Activated B cell treated with CpG ODN at 0.5 μM for 24 hours (primary cell): ENCODE measurements around the gene EPB41L1. TPM values are rescaled to one million over a fixed set of nuclear protein-coding genes. Genes with fewer than 3 reads are reported as not detected.

Source experiments
- ATAC-seq: fragments of 200-7000 bp; cut with Tn5 transposase; one replicate; pipeline ENCODE4 v1.10.0; 2021; ENCODE audit warnings: low read depth, mild to moderate bottlenecking, moderate library complexity
- CTCF ChIA-PET: fragments of 350-600 bp; sonication (Branson Sonifier 250); formaldehyde crosslinking; loops from one replicate; lab custom pipeline; 2021; ENCODE audit warnings: antibody characterized with exemption; lab: Charles Lee
- POLR2A ChIA-PET: fragments of 350-600 bp; sonication (Branson Sonifier 250); formaldehyde crosslinking; loops from one replicate; lab custom pipeline; 2021; ENCODE audit warnings: antibody characterized with exemption; lab: Charles Lee
- DNase-seq: peaks from one replicate; pipeline ENCODE4 v3.0.0; 2022
- H3K27ac Mint-ChIP-seq: one replicate; pipeline ENCODE4 v1.8.0; 2020; ENCODE audit warnings: mixed read lengths
- H3K27me3 Mint-ChIP-seq: one replicate; pipeline ENCODE4 v1.8.0; 2021; ENCODE audit warnings: mixed read lengths
- H3K36me3 Mint-ChIP-seq: one replicate; pipeline ENCODE4 v1.8.0; 2021; ENCODE audit warnings: low read depth, mixed read lengths
- H3K4me1 Mint-ChIP-seq: one replicate; pipeline ENCODE4 v1.8.0; 2021; ENCODE audit warnings: mixed read lengths
- H3K4me3 Mint-ChIP-seq: one replicate; pipeline ENCODE4 v1.8.0; 2020; ENCODE audit warnings: mild to moderate bottlenecking, mixed read lengths
- H3K9me3 Mint-ChIP-seq: one replicate; pipeline ENCODE4 v1.8.0; 2020; ENCODE audit warnings: mixed read lengths
- intact Hi-C: fragments of 100-400 bp; cut with micrococcal nuclease; formaldehyde crosslinking; loops from one replicate; pipeline ENCODE4 v1.15.1; 2024
- total RNA-seq: library from RNA; stranded (reverse); gene quantifications from 2 replicates; pipeline ENCODE4 v1.2.3, GENCODE V29; 2022
- TF ChIP-seq, protein P1 (sequence below): fragments of 200-600 bp; IDR thresholded peaks from one replicate; pipeline ENCODE4 v1.8.0; 2022; ENCODE audit warnings: antibody characterized with exemption, mild to moderate bottlenecking

EPB41L1 gene
- total RNA-seq, 1 donor from 2014 or later: 0.64 TPM

DNA sequence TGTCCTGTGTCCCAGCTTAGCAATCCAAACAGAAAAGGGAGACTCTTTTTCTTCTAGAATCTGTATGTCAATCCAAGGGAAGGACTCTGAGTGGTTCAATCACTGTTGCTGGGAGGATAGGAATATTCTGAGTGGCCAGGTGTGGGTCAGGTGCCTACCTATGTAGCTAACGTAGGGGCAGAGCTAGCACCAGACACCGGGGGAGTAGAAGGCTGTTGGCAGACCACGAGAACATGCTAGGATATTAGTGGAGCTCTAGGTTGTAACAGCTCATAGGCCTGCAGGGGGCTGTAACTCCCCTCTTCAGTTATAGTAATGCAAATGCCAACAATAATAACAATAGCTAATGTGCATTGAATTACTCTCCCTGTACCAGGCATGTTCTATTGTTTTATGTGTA, 39.8 kb upstream of the EPB41L1 start:
- H3K9me3 Mint-ChIP-seq: no peaks in the 10 kb centered on the region
- ChIA-PET POLR2A (interaction anchor here (0.5 to 1.5 kb wide), 2 partner anchors 11 to 50 kb away, joined by 3 read pairs; no protein-coding TSS in a partner anchor), CTCF (interaction anchor here (1.2 to 2.0 kb wide), 3 partner anchors 24 to 124 kb away, joined by 3 to 8 read pairs (median 4); no protein-coding TSS in a partner anchor)
- peaks cover 4% of the 10 kb centered on the region for H3K27me3 Mint-ChIP-seq
- DNase-seq: no peak
- H3K4me1 Mint-ChIP-seq: peaks cover 21% of the 10 kb centered on the region
- H3K36me3 Mint-ChIP-seq: no peaks in the 10 kb centered on the region
- no peak overlapping the region for H3K4me3 Mint-ChIP-seq
- H3K27ac Mint-ChIP-seq: no peak overlapping the region
- no peak for ATAC-seq
- intact Hi-C loops: no loop called here
- TF ChIP-seq, protein P1, sequence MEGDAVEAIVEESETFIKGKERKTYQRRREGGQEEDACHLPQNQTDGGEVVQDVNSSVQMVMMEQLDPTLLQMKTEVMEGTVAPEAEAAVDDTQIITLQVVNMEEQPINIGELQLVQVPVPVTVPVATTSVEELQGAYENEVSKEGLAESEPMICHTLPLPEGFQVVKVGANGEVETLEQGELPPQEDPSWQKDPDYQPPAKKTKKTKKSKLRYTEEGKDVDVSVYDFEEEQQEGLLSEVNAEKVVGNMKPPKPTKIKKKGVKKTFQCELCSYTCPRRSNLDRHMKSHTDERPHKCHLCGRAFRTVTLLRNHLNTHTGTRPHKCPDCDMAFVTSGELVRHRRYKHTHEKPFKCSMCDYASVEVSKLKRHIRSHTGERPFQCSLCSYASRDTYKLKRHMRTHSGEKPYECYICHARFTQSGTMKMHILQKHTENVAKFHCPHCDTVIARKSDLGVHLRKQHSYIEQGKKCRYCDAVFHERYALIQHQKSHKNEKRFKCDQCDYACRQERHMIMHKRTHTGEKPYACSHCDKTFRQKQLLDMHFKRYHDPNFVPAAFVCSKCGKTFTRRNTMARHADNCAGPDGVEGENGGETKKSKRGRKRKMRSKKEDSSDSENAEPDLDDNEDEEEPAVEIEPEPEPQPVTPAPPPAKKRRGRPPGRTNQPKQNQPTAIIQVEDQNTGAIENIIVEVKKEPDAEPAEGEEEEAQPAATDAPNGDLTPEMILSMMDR: no peak

DNA sequence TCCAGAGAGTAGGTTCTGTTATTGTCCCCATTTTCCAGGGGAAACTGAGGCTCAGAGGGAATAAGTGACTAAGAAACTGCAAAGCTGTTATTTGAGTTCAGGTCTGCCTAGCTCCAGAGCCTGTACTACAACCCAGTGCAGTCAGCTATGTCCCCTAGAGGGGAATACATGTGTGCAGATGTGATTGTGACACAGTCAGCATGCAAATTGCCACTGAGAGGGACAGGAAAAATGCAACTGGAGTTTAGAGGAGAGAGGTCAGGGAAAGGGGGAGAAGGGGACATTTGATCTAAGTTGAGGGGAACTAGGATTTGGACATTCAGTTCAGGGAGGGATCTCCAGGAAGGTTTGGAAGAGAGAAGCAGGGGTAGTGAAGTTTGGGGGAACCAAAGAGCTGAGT, 38.6 kb upstream of the EPB41L1 start:
- POLR2A ChIA-PET: no interaction called here
- Mint-ChIP-seq H3K4me3 (no peak overlapping the region), H3K9me3 (no peaks in the 10 kb centered on the region), H3K4me1 (peaks cover 21% of the 10 kb centered on the region), H3K27ac (no peak overlapping the region), H3K36me3 (no peaks in the 10 kb centered on the region), H3K27me3 (peaks cover 10% of the 10 kb centered on the region)
- ATAC-seq: no peak
- CTCF ChIA-PET: interaction anchor here (1.0 to 1.6 kb wide), 3 partner anchors 23 to 125 kb away, joined by 3 to 4 read pairs (median 3); no protein-coding TSS in a partner anchor
- intact Hi-C loops: no loop called here
- no peak for DNase-seq
- TF ChIP-seq, protein P1: no peak

DNA sequence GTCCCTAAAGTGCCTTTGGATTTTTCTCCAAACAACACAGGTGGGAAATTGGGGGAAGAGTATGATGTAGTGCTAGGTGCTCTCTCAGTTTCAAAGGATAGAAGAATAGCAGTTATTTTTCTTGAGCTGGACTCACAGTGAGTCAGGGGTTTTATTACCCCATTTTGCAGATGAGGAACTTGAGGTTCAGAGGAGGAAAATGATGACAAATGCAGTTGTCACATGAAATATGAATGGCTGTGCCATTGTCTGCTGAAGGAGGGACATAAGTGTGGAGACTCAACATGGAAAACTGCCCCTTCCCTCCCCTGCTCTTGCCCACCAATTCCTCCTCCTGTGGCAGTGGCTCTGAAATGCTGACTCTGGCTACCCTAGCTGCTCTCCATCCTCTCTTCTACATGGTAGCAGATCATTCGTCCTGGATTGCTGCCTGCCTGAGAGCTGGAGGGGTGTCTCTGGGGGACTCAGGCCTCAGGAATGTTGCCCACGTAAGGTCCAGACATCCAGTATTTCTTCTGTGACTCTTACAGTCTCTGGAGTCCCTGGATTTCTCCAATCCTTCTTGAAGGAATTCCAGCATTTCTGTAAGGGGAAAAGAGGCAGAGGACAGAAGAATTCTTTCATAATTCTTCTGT, 37.6 kb upstream of the EPB41L1 start:
- TF ChIP-seq, protein P1: no peak
- Mint-ChIP-seq H3K4me3 (no peak overlapping the region), H3K36me3 (no peaks in the 10 kb centered on the region), H3K9me3 (no peaks in the 10 kb centered on the region), H3K27me3 (peaks cover 12% of the 10 kb centered on the region), H3K27ac (no peak overlapping the region), H3K4me1 (peaks cover 21% of the 10 kb centered on the region)
- ATAC-seq (no peak), DNase-seq (no peak)
- ChIA-PET POLR2A (no interaction called here), CTCF (interaction anchor here (1.0 kb wide), 1 partner anchor 22 kb away, joined by 3 read pairs; no protein-coding TSS in a partner anchor)
- intact Hi-C loops: no loop called here

DNA sequence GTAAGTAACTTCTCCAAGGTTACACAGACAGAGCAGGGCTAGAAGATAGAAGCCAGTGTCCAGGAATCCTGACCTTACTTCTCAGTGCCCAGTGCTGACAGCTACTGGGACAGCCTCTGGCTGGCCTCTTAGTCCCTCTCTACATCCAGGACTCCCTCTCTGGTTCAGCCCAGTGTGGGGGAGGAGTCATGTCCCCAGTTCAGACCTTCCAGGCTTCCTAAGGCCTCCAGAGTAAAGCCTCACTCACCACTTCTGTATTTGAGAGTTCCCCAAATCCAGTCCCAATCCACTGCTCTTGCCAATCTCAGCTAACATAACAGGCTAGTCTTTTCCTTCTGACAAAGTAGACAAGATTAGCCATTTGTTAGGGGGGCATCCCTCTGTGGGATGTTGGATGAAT, 36.9 kb upstream of the EPB41L1 start:
- Mint-ChIP-seq H3K4me1 (peaks cover 21% of the 10 kb centered on the region), H3K36me3 (no peaks in the 10 kb centered on the region), H3K9me3 (no peaks in the 10 kb centered on the region), H3K27ac (no peak overlapping the region), H3K4me3 (no peak overlapping the region), H3K27me3 (peaks cover 12% of the 10 kb centered on the region)
- intact Hi-C loops: no loop called here
- ChIA-PET CTCF (no interaction called here), POLR2A (no interaction called here)
- DNase-seq (no peak), ATAC-seq (no peak)
- TF ChIP-seq, protein P1: no peak

DNA sequence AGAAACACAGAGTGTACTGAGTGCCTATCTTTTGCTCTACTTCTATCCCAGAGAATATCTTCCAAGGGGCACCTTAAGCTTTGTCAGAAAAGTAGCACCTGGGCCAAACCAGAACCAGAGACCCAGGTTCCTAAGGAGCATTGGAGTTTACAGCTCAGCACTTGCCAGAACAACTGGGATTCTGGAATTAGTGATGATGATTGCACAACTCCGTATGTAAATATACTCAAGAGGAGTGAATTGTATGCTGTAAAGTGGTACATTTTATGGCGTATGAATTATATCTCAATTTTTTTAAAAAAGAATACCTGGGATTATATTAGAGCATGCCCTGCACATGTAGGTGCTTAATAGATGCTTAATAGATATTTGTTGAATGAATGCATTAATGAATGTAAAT, 36.2 kb upstream of the EPB41L1 start:
- TF ChIP-seq, protein P1: no peak
- peaks cover 12% of the 10 kb centered on the region for H3K27me3 Mint-ChIP-seq
- no peak overlapping the region for H3K27ac Mint-ChIP-seq
- ChIA-PET POLR2A (interaction anchor here (0.5 to 0.7 kb wide), 2 partner anchors 10 to 1667 kb away, joined by 3 to 5 read pairs; no protein-coding TSS in a partner anchor), CTCF (no interaction called here)
- no peak for DNase-seq
- H3K36me3 Mint-ChIP-seq: no peaks in the 10 kb centered on the region
- no peaks in the 10 kb centered on the region for H3K9me3 Mint-ChIP-seq
- no peak overlapping the region for H3K4me3 Mint-ChIP-seq
- peaks cover 17% of the 10 kb centered on the region for H3K4me1 Mint-ChIP-seq
- intact Hi-C loops: no loop called here
- no peak for ATAC-seq
